Measurements from ENCODE around the gene RUVBL2. TPM values are rescaled to one million over a fixed set of nuclear protein-coding genes. Genes with fewer than 3 reads are reported as not detected.
A peak's percentile ranks its signal among the peaks of the same experiment; 100 is the strongest.

The RUVBL2 gene
- 562 and 566 TPM in 2 replicates for total RNA-seq (2014; rRNA removed; shearing (Covaris generic))

- peak; percentile 100 for DNase-seq (ENCODE audit: low spot score)
These were observed at the start of gene RUVBL2, which contains the start of gene GYS1 for GRCh38 chr19:48993175-48994034. Gene RUVBL2, plus strand, starts transcription at chr19:48993887. Its CDS starts 25 bp downstream, at chr19:48993912. Gene GYS1, minus strand, starts transcription at chr19:48993309. Its CDS starts 197 bp downstream, at chr19:48993112.

GRCh38 chr19:48945415-48945814 is 48.3 kb upstream of the RUVBL2 start:
- DNase-seq (ENCODE audit: low spot score): no peak

- DNase-seq (ENCODE audit: low spot score): no peak
These were observed 47.9 kb upstream of the RUVBL2 start for GRCh38 chr19:48945817-48946216.

GRCh38 chr19:48946463-48947257 is 47.0 kb upstream of the RUVBL2 start:
- DNase-seq (ENCODE audit: low spot score): no peak

GRCh38 chr19:48947258-48947542 is 46.5 kb upstream of the RUVBL2 start:
- DNase-seq (ENCODE audit: low spot score): no peak

GRCh38 chr19:48950159-48950558 is 43.5 kb upstream of the RUVBL2 start:
- no peak for DNase-seq (ENCODE audit: low spot score)

- DNase-seq (ENCODE audit: low spot score): no peak
These were observed 42.7 kb upstream of the RUVBL2 start for GRCh38 chr19:48950830-48951519.

GRCh38 chr19:48953141-48953540 is 40.5 kb upstream of the RUVBL2 start:
- no peak for DNase-seq (ENCODE audit: low spot score)

DNA sequence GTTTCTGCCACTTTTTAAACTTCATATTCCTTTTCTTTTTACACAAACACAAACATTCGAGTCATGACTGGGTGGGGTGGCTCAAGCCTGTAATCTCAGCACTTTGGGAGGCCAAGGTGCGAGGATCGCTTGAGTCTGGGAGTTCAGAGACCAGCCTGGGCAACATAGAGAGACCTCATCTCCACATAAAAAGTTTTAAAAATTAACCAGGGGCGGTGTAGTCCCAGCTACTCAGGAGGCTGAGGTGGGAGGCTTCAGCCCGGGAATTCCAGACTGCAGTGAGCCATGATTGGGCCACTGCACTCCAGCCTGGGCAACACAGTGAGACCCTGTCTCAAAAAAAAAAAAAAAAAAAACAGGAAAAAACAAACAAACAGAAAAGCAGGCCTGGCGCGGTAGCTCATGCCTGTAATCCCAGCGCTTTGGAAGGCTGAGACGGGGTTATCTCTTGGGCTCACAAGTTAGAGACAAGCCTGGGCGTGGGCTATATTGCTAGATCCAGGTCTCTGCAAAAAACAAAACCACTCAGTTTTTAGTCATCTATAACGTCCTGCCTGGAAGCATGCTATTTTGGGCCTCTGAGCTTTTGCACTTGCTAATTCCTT is 39.6 kb upstream of the RUVBL2 start:
- no peak for DNase-seq (ENCODE audit: low spot score)

- peak; percentile 98 for DNase-seq (ENCODE audit: low spot score)
These were observed 38.9 kb upstream of the RUVBL2 start, which contains the start of gene BAX for GRCh38 chr19:48954595-48955307. Gene BAX, plus strand, starts transcription at chr19:48954875. Its CDS starts 54 bp downstream, at chr19:48954929.

DNA sequence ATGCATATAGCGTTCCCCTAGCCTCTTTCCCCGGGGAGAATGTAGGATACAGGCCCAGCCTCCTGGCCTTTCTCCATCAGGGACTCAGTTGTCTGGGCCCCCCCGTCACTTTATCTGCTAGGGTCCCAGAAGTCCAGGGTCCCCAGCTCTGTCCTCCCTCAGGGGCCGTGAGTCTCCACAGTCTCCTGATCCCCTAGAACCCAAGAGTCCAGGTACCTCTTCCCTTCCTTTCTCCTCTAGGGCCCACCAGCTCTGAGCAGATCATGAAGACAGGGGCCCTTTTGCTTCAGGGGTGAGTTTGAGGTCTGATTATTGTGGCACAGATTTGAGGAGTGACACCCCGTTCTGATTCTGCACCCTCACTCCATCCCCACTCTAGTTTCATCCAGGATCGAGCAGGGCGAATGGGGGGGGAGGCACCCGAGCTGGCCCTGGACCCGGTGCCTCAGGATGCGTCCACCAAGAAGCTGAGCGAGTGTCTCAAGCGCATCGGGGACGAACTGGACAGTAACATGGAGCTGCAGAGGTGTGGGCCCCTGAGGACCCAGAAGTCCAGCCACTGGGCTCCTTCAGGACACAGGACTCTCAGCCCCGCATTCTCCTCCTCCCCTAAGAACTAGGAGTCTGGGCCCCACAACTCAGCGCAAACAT is 38.3 kb upstream of the RUVBL2 start:
- DNase-seq (ENCODE audit: low spot score): no peak

- DNase-seq (ENCODE audit: low spot score): no peak
These were observed 35.7 kb upstream of the RUVBL2 start for GRCh38 chr19:48958006-48958405.

DNA sequence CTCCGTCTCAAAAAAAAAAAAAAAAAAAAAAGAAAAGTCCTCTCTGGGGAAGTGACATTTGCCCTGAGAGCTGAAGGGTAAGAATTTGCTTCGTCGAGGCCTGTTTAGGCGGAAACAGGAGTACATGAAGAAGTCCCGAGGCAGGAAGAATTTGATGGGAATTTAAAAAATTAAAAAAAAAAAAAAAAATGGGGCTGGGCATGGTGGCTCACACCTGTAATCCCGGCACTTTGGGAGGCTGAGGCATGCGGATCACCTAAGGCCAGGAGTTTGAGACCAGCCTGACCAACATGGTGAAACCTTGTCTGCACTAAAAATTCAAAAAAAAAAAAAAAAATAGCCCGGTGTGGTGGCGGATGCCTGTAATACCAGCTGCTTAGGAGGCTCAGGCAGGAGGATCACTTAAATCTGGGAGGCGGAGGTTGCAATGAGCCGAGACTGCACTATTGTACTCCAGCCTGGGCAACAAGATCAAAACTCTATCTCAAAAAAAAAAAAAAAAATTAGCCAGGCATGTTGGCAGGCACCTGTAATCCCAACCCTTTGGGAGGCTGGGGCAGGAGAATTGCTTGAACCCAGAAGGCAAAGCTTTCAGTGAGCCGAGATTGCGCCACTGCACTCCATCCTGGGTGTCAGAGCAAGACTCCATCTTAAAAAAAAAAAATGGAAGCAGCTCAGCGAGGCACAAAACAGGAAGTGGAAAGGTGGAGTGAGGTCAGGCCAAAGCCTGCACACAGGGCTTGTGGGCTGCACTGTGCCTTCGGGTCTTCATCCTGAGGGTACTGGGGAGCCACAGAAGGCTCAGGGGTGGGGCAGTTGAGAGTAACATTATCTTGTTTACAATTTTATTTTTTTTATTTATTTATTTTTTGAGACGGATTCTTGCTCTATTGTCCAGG is 34.1 kb upstream of the RUVBL2 start:
- no peak for DNase-seq (ENCODE audit: low spot score)

DNA sequence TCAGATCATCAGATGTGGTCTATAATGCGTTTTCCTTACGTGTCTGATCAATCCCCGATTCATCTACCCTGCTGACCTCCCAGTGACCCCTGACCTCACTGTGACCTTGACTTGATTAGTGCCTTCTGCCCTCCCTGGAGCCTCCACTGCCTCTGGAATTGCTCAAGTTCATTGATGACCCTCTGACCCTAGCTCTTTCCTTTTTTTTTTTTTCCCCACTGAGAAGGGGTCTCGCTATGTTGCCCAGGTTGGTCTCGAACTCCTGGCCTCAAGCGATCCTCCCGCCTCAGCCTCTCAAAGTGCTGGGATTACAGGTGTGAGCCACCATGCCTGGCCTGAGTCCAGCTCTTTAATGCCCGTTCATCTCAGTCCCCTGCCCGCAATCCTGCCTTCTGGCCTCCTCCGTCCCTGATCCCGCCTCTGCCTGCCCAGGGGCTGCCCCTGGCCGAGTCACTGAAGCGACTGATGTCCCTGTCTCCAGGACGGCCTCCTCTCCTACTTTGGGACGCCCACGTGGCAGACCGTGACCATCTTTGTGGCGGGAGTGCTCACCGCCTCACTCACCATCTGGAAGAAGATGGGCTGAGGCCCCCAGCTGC is 32.5 kb upstream of the RUVBL2 start:
- DNase-seq (ENCODE audit: low spot score): no peak

- no peak for DNase-seq (ENCODE audit: low spot score)
These were observed 32.0 kb upstream of the RUVBL2 start for GRCh38 chr19:48961673-48962028.

GRCh38 chr19:48962029-48962848 is 31.4 kb upstream of the RUVBL2 start:
- DNase-seq (ENCODE audit: low spot score): peak; percentile 91

DNA sequence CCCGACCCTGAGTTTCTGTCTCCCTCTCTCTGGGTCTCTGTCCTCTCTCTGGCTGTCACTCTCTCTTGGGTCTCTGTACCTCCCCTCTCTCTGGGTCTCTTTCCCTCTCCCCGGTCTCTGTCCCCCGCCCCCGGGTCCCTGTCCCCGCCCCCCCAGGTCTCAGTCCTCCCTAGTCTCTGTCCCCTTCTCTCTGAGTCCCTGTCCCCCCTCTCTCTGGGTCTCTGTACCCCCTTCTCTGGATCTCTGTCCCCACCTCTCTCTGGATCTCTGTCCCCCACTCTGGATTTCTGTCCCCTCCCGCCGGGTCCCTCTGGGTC is 30.9 kb upstream of the RUVBL2 start:
- DNase-seq (ENCODE audit: low spot score): no peak
